ENCODE results near the gene CYSLTR2. TPM values are rescaled to one million over a fixed set of nuclear protein-coding genes. Genes with fewer than 3 reads are reported as not detected.

Gene CYSLTR2
- total and polyA plus RNA-seq, 11 donors = 1.8 to 11.5 (median 5.4) TPM

- DNase-seq = no peak
- Histone ChIP-seq H3K36me3 (no peaks in the 10 kb centered on the region), H3K27ac (peak overlapping the region in 3 of 12 donors; percentile 3 to 47 (median 25)), H3K27me3 (no peaks in the 10 kb centered on the region), H3K4me3 (no peak overlapping the region), H3K9me3 (no peaks in the 10 kb centered on the region), H3K4me1 (peaks cover 0 to 31% (median 10%) of the 10 kb centered on the region in 12 donors)
- WGBS, 4 donors = 39 to 50% (median 42%) methylated on average over 9 of the region's 9 CpGs
- intact Hi-C loops (cut with DNase I) = loop anchor here in 2 of 10 donors (10.0 kb wide), 3 partner anchors 115 to 145 kb away; no protein-coding TSS in a partner anchor
- TF ChIP-seq POLR2A (IDR thresholded peaks at IDR 0.05) = no peak
- TF ChIP-seq CTCF (IDR thresholded peaks at IDR 0.05) = no peak
- peak in 3 of 4 donors; percentile 51 to 59 (median 55) for ATAC-seq
Measured at GRCh38 chr13:48739386-48739964, 85.7 kb downstream of the CYSLTR2 start.

GRCh38 chr13:48741377-48741776 is 87.6 kb downstream of the CYSLTR2 start:
- no peak for TF ChIP-seq CTCF (IDR thresholded peaks at IDR 0.05)
- no peak for TF ChIP-seq POLR2A (IDR thresholded peaks at IDR 0.05)
- H3K27ac ChIP-seq = no peak overlapping the region
- 54 to 64% (median 61%) methylated on average over 2 of the region's 2 CpGs for WGBS, 4 donors
- DNase-seq = no peak
- intact Hi-C loops (cut with DNase I) = no loop called here
- ATAC-seq = no peak
- peaks cover 0 to 31% (median 11%) of the 10 kb centered on the region in 12 donors for H3K4me1 ChIP-seq
- no peaks in the 10 kb centered on the region for H3K27me3 ChIP-seq
- H3K9me3 ChIP-seq = no peaks in the 10 kb centered on the region
- no peak overlapping the region for H3K4me3 ChIP-seq
- H3K36me3 ChIP-seq = no peaks in the 10 kb centered on the region

- H3K4me3 ChIP-seq = no peak overlapping the region
- H3K36me3 ChIP-seq = no peaks in the 10 kb centered on the region
- peaks cover 0 to 31% (median 20%) of the 10 kb centered on the region in 12 donors for H3K4me1 ChIP-seq
- WGBS, 4 donors = 45 to 81% (median 60%) methylated on average over 1 of the region's 1 CpG
- H3K27ac ChIP-seq = peak overlapping the region in 7 of 12 donors; percentile 7 to 57 (median 26)
- H3K27me3 ChIP-seq = no peaks in the 10 kb centered on the region
- no peaks in the 10 kb centered on the region for H3K9me3 ChIP-seq
- ATAC-seq = peak in 3 of 4 donors; percentile 30 to 45 (median 34)
- intact Hi-C loops (cut with DNase I) = no loop called here
- DNase-seq = peak in 1 of 5 donors; percentile 37
- no peak for TF ChIP-seq POLR2A (IDR thresholded peaks at IDR 0.05)
- TF ChIP-seq CTCF (IDR thresholded peaks at IDR 0.05) = no peak
Measured at GRCh38 chr13:48746821-48747220, 93.1 kb downstream of the CYSLTR2 start.

- Histone ChIP-seq H3K4me3 (no peak overlapping the region), H3K27ac (peak overlapping the region in 9 of 12 donors; percentile 14 to 86 (median 82)), H3K27me3 (no peaks in the 10 kb centered on the region), H3K9me3 (no peaks in the 10 kb centered on the region), H3K36me3 (no peaks in the 10 kb centered on the region), H3K4me1 (peaks cover 0 to 36% (median 20%) of the 10 kb centered on the region in 12 donors)
- no peak for ATAC-seq
- intact Hi-C loops (cut with DNase I) = no loop called here
- WGBS, 4 donors = 81 to 91% (median 84%) methylated on average over 2 of the region's 2 CpGs
- TF ChIP-seq CTCF (IDR thresholded peaks at IDR 0.05) = no peak
- no peak for TF ChIP-seq POLR2A (IDR thresholded peaks at IDR 0.05)
- DNase-seq = no peak
Measured at GRCh38 chr13:48748681-48749080, 95.0 kb downstream of the CYSLTR2 start.
